CD4-positive, alpha-beta T cell (primary cell): ENCODE data around the gene SEMA3F. TPM values are rescaled to one million over a fixed set of nuclear protein-coding genes. Genes with fewer than 3 reads are reported as not detected.

Source experiments
- ATAC-seq: fragments of 200-7000 bp; cut with Tn5 transposase; one replicate; pipeline ENCODE4 v1.10.0; 2022; ENCODE audit warnings: mild to moderate bottlenecking; ENCODE audit not compliant: poor library complexity
- CTCF ChIA-PET: fragments of 350-600 bp; sonication (Branson Sonifier 250); formaldehyde crosslinking; loops from one replicate; lab custom pipeline; 2021; ENCODE audit warnings: antibody characterized with exemption, inconsistent platforms; lab: Charles Lee
- POLR2A ChIA-PET: fragments of 350-600 bp; sonication (Branson Sonifier 250); formaldehyde crosslinking; loops from one replicate; lab custom pipeline; 2021; ENCODE audit warnings: antibody characterized with exemption, inconsistent platforms; lab: Charles Lee
- DNase-seq, 14 experiments: peaks; one replicate each; pipeline ENCODE4 v3.0.0-alpha.2; 2013 to 2020; ENCODE audit warnings: mixed read lengths in 2 of 14
- H3K27ac ChIP-seq, 2 donors: one replicate each; pipeline versions ENCODE4 v1.5.1 to v1.7.0; 2013; ENCODE audit warnings: low read length in 2 of 2, low read depth in 1 of 2, mild to moderate bottlenecking in 1 of 2
- H3K27me3 ChIP-seq, 2 experiments: 1 replicate in 1 of 2; 2 replicates in 1 of 2; pipeline versions ENCODE4 v1.6.1 to v1.7.0; 2013; ENCODE audit warnings: low read length in 2 of 2, control low read depth in 1 of 2, mild to moderate bottlenecking in 1 of 2, moderate library complexity in 1 of 2; ENCODE audit not compliant: insufficient read depth in 2 of 2, control insufficient read depth in 1 of 2
- H3K36me3 ChIP-seq: one replicate; pipeline ENCODE4 v1.6.1; 2013; ENCODE audit warnings: low read length, control low read depth; ENCODE audit not compliant: insufficient read depth
- H3K4me1 ChIP-seq: one replicate; pipeline ENCODE4 v1.6.1; 2013; ENCODE audit warnings: low read length, control low read depth; ENCODE audit not compliant: insufficient read depth
- H3K4me3 ChIP-seq: one replicate; pipeline ENCODE4 v1.5.1; 2013; ENCODE audit warnings: mild to moderate bottlenecking, low read length, moderate library complexity
- H3K9me3 ChIP-seq, 2 experiments: 1 replicate in 1 of 2; 2 replicates in 1 of 2; pipeline versions ENCODE4 v1.6.1 to v1.7.0; 2013; ENCODE audit warnings: low read length in 2 of 2, mild to moderate bottlenecking in 2 of 2, control low read depth in 1 of 2, moderate library complexity in 1 of 2; ENCODE audit not compliant: control insufficient read depth in 1 of 2, insufficient read depth in 1 of 2
- H3K27ac Mint-ChIP-seq: one replicate; pipeline ENCODE4 v1.8.0; 2020; ENCODE audit warnings: mixed read lengths
- H3K27me3 Mint-ChIP-seq: one replicate; pipeline ENCODE4 v1.8.0; 2021; ENCODE audit warnings: mixed read lengths
- H3K36me3 Mint-ChIP-seq: one replicate; pipeline ENCODE4 v1.8.0; 2021; ENCODE audit warnings: low read depth, mixed read lengths
- H3K4me1 Mint-ChIP-seq: one replicate; pipeline ENCODE4 v1.8.0; 2021; ENCODE audit warnings: low read depth, mixed read lengths
- H3K4me3 Mint-ChIP-seq: one replicate; pipeline ENCODE4 v1.8.0; 2020; ENCODE audit warnings: mild to moderate bottlenecking, mixed read lengths
- H3K9me3 Mint-ChIP-seq: one replicate; pipeline ENCODE4 v1.8.0; 2020; ENCODE audit warnings: mixed read lengths
- intact Hi-C, 2 experiments: fragments of 100-400 bp; cut with DNase I in 1 of 2; cut with micrococcal nuclease in 1 of 2; formaldehyde crosslinking; loops; one replicate each; pipeline versions ENCODE4 v1.15.1 to v1.9.0; 2023 to 2025; cut with DNase I, micrococcal nuclease
- total RNA-seq, 174 experiments: library from RNA in 2 of 174; stranded (reverse) in 2 of 174; gene quantifications; one replicate each; pipeline ENCODE4 v1.2.3 and lab custom pipeline; 2021 to 2026
- TF ChIP-seq, protein P1 (sequence below): fragments of 200-600 bp; IDR thresholded peaks from one replicate; pipeline ENCODE4 v1.8.0; 2022; ENCODE audit warnings: antibody characterized with exemption, mild to moderate bottlenecking

Gene SEMA3F
- total RNA-seq, 2 experiments from 2014 or later = 0.22 to 1.1 TPM

DNA sequence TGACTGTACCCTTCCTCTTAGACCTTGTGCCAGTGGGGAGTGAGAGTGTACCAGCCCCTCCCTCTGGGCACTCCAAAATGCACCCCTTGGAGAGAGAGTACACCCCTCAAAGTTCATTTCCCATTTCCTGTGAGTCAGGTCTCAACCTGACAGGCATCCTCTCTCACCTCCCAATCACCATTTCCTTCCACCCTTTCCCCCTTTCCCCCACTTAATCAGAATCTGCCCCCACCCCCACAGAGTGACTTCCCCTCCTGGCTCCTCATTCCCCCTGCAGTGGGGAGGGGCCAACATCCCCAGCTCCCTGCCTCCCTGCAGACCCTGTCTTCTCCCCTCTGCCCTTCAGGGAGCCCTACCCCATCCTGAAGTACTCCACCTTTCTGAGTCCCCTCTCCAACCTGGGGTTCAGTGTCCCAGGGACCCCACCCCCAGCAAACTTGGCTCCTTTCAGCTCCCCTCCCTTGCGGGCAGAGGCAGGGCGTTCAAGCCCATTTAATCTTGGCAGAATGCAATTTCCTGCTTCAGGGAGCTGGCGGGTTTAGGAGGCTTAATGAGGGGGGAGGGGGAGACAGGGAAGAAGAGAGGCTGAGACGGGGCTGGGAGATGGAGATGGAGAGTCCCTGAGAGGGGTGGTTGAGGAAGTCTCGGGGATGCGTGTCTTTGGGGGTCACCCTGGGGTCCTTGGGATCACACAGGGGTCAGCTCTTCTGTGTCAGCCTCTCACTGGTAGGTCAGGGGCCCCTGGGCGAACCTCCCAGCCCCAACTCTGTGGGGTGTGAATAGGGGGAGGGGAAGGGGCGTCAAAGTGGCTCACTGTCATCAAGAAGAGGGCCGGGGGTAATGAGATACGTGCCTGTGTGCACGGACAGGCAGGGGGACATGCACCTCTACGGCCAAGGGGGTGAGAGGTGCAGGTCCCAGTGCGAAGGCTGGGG, 16.6 kb upstream of the SEMA3F start:
- POLR2A ChIA-PET = no interaction called here
- Histone ChIP-seq H3K27ac (no peak overlapping the region), H3K4me1 (peaks cover 9% of the 10 kb centered on the region), H3K27me3 (no peaks in the 10 kb centered on the region), H3K9me3 (no peaks in the 10 kb centered on the region), H3K4me3 (no peak overlapping the region), H3K36me3 (no peaks in the 10 kb centered on the region)
- Mint-ChIP-seq H3K27me3 (no peaks in the 10 kb centered on the region), H3K27ac (no peak overlapping the region), H3K4me1 (peaks cover 8% of the 10 kb centered on the region), H3K36me3 (no peaks in the 10 kb centered on the region), H3K9me3 (no peaks in the 10 kb centered on the region), H3K4me3 (no peak overlapping the region)
- CTCF ChIA-PET = no interaction called here
- TF ChIP-seq, protein P1, sequence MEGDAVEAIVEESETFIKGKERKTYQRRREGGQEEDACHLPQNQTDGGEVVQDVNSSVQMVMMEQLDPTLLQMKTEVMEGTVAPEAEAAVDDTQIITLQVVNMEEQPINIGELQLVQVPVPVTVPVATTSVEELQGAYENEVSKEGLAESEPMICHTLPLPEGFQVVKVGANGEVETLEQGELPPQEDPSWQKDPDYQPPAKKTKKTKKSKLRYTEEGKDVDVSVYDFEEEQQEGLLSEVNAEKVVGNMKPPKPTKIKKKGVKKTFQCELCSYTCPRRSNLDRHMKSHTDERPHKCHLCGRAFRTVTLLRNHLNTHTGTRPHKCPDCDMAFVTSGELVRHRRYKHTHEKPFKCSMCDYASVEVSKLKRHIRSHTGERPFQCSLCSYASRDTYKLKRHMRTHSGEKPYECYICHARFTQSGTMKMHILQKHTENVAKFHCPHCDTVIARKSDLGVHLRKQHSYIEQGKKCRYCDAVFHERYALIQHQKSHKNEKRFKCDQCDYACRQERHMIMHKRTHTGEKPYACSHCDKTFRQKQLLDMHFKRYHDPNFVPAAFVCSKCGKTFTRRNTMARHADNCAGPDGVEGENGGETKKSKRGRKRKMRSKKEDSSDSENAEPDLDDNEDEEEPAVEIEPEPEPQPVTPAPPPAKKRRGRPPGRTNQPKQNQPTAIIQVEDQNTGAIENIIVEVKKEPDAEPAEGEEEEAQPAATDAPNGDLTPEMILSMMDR = no peak
- ATAC-seq (peak; percentile 14), DNase-seq (no peak)
- intact Hi-C loops = no loop called here

DNA sequence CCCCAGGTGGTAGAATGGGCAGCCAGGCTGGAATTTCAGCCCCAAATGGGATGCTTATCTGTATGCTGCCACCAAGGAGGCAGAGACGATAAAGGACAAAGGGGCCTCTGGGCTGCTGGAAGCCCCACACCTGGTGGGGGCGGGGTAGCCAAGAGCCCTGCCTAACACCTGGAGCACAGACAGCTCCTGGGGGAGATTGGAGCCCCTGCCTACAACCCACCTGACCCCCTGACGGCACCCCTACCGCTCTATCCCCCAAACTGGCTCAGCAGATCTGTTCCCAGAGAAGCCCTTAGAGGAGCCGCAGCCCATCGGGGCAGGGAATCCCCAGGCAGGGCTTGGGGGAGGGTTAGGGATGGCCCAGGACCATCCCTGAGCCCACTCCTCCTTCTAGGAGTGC, 15.8 kb upstream of the SEMA3F start:
- no peaks in the 10 kb centered on the region for H3K9me3 ChIP-seq
- H3K4me3 ChIP-seq = no peak overlapping the region
- TF ChIP-seq, protein P1 = no peak
- H3K27ac ChIP-seq = no peak overlapping the region
- no peaks in the 10 kb centered on the region for H3K9me3 Mint-ChIP-seq
- ChIA-PET CTCF (no interaction called here), POLR2A (no interaction called here)
- DNase-seq (no peak), ATAC-seq (no peak)
- intact Hi-C loops = no loop called here
- peaks cover 8% of the 10 kb centered on the region for H3K4me1 Mint-ChIP-seq
- peaks cover 9% of the 10 kb centered on the region for H3K4me1 ChIP-seq
- no peaks in the 10 kb centered on the region for H3K27me3 ChIP-seq
- H3K4me3 Mint-ChIP-seq = no peak overlapping the region
- no peak overlapping the region for H3K27ac Mint-ChIP-seq
- no peaks in the 10 kb centered on the region for H3K36me3 ChIP-seq
- no peaks in the 10 kb centered on the region for H3K27me3 Mint-ChIP-seq
- H3K36me3 Mint-ChIP-seq = no peaks in the 10 kb centered on the region

DNA sequence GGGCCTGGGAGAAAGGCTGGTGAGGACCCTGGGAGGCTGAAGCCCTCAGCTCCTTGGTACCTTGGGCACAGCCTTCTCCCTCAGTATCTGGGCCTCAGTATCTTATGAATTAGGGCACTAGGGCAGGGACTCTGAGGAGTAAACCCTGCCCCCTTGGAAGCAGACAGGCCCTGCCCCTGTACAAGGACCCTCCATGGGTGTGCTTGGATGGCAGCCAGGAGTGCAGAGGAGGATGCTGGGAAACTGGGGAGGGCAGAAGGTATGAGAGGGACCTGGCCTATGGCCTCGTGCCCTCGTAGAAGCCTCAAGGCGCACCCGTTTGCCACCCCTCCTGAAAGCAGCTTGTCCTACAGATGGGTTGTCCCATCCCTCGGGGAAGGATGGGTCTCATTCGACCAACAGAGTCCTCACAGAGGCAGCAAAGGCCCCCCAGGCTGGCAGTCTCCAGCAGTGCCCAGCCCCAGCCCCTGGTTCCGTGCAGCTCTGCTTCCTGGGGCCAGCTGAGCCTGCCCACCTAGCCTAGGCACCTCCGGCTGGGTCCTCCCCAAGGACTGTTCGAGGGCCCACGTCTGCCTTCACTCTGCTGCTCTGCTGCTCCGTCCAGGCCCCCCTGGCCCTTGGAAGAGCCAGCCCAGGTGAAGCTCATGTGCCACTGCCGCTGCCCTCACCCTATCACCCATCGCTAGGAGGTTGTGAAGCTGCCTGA, 15.3 kb upstream of the SEMA3F start:
- H3K27me3 Mint-ChIP-seq = no peaks in the 10 kb centered on the region
- peaks cover 8% of the 10 kb centered on the region for H3K4me1 Mint-ChIP-seq
- ChIA-PET CTCF (no interaction called here), POLR2A (no interaction called here)
- ATAC-seq (no peak), DNase-seq (no peak)
- no peak overlapping the region for H3K27ac Mint-ChIP-seq
- TF ChIP-seq, protein P1 = no peak
- Histone ChIP-seq H3K4me3 (no peak overlapping the region), H3K27ac (no peak overlapping the region), H3K4me1 (peaks cover 9% of the 10 kb centered on the region), H3K27me3 (no peaks in the 10 kb centered on the region), H3K9me3 (no peaks in the 10 kb centered on the region), H3K36me3 (no peaks in the 10 kb centered on the region)
- H3K4me3 Mint-ChIP-seq = no peak overlapping the region
- H3K36me3 Mint-ChIP-seq = no peaks in the 10 kb centered on the region
- intact Hi-C loops = no loop called here
- H3K9me3 Mint-ChIP-seq = no peaks in the 10 kb centered on the region
